AG09309 (cell line): ENCODE results near the gene LRP8.

Experiments
- DNase-seq: peaks from one replicate; pipeline ENCODE4 v3.0.0-alpha.2; 2010; ENCODE audit warnings: low read depth
- H3K4me3 ChIP-seq: 2 replicates; pipeline ENCODE4 v1.5.1; 2011; ENCODE audit warnings: mild to moderate bottlenecking, low read depth, low read length, moderate library complexity; ENCODE audit not compliant: control insufficient read depth
- CTCF ChIP-seq: IDR thresholded peaks from 2 replicates; pipeline ENCODE4 v1.5.1; 2011; ENCODE audit warnings: mild to moderate bottlenecking, low read depth, low read length, inconsistent platforms; ENCODE audit not compliant: insufficient read depth, control insufficient read depth; ENCODE audit errors: missing control alignments

The LRP8 gene

GRCh38 chr1:53280496-53280895 is 47.4 kb downstream of the LRP8 start:
- TF ChIP-seq CTCF: no peak
- DNase-seq: no peak
- no peak overlapping the region for H3K4me3 ChIP-seq

GRCh38 chr1:53279296-53280200 is 48.3 kb downstream of the LRP8 start:
- DNase-seq: no peak
- TF ChIP-seq CTCF: no peak
- no peak overlapping the region for H3K4me3 ChIP-seq

- H3K4me3 ChIP-seq: no peak overlapping the region
- DNase-seq: no peak
- peak; percentile 86 for TF ChIP-seq CTCF
These were observed 49.6 kb downstream of the LRP8 start for GRCh38 chr1:53278298-53278725.

GRCh38 chr1:53277326-53277725 is 50.5 kb downstream of the LRP8 start:
- H3K4me3 ChIP-seq: no peak overlapping the region
- DNase-seq: no peak
- no peak for TF ChIP-seq CTCF

- DNase-seq: no peak
- TF ChIP-seq CTCF: no peak
- no peak overlapping the region for H3K4me3 ChIP-seq
These were observed 51.0 kb downstream of the LRP8 start for GRCh38 chr1:53276902-53277281.

GRCh38 chr1:53276153-53276901 is 51.5 kb downstream of the LRP8 start:
- no peak for DNase-seq
- TF ChIP-seq CTCF: no peak

More at GRCh38 chr1:53276153-53276901, 51.5 kb downstream of the LRP8 start:
- no peak overlapping the region for H3K4me3 ChIP-seq
